H9 (cell line): ENCODE data around the gene NOTCH1. TPM values are rescaled to one million over a fixed set of nuclear protein-coding genes. Genes with fewer than 3 reads are reported as not detected.

Experiments
- DNase-seq: peaks from one replicate; pipeline ENCODE4 v3.0.0-alpha.2; 2017
- H2AFZ ChIP-seq: one replicate; pipeline ENCODE4 v1.6.1; 2013; ENCODE audit warnings: mild to moderate bottlenecking, low read length, control low read depth, moderate library complexity
- H2AK5ac ChIP-seq: 2 replicates; pipeline ENCODE4 v1.6.1; 2013; ENCODE audit warnings: low read length, control low read depth, mixed read lengths; ENCODE audit not compliant: insufficient read length
- H2BK120ac ChIP-seq: one replicate; pipeline ENCODE4 v1.6.1; 2013; ENCODE audit warnings: low read depth, mild to moderate bottlenecking, low read length, control low read depth, inconsistent platforms; ENCODE audit not compliant: poor library complexity, severe bottlenecking
- H2BK12ac ChIP-seq: 2 replicates; pipeline ENCODE4 v1.6.1; 2013; ENCODE audit warnings: low read length, control low read depth, mixed read lengths, low read depth; ENCODE audit not compliant: insufficient read length
- H2BK15ac ChIP-seq: 2 replicates; pipeline ENCODE4 v1.6.1; 2013; ENCODE audit warnings: low read depth, low read length, control low read depth
- H2BK20ac ChIP-seq: one replicate; pipeline ENCODE4 v1.6.1; 2013; ENCODE audit warnings: low read depth, mild to moderate bottlenecking, low read length, control low read depth, inconsistent platforms; ENCODE audit not compliant: poor library complexity, severe bottlenecking
- H2BK5ac ChIP-seq: 2 replicates; pipeline ENCODE4 v1.6.1; 2013; ENCODE audit warnings: low read length, control low read depth, mixed read lengths; ENCODE audit not compliant: insufficient read length
- H3K14ac ChIP-seq: 2 replicates; pipeline ENCODE4 v1.6.1; 2013; ENCODE audit warnings: low read length, control low read depth; ENCODE audit not compliant: insufficient read depth
- H3K18ac ChIP-seq: 2 replicates; pipeline ENCODE4 v1.6.1; 2013; ENCODE audit warnings: low read depth, mild to moderate bottlenecking, mixed read lengths, low read length, control low read depth; ENCODE audit not compliant: insufficient read length
- H3K23ac ChIP-seq: 2 replicates; pipeline ENCODE4 v1.6.1; 2013; ENCODE audit warnings: low read length, control low read depth, mixed read lengths, low read depth; ENCODE audit not compliant: insufficient read length
- H3K23me2 ChIP-seq: 2 replicates; pipeline ENCODE4 v1.6.1; 2013; ENCODE audit warnings: low read depth, mild to moderate bottlenecking, mixed read lengths, low read length, control low read depth; ENCODE audit not compliant: insufficient read length, poor library complexity, severe bottlenecking
- H3K27ac ChIP-seq: 2 replicates; pipeline ENCODE4 v1.5.1; 2013; ENCODE audit warnings: low read length, control low read depth, mixed read lengths, low read depth; ENCODE audit not compliant: insufficient read length
- H3K27me3 ChIP-seq: 2 replicates; pipeline ENCODE4 v1.6.1; 2013; ENCODE audit warnings: low read length, control low read depth, inconsistent platforms; ENCODE audit not compliant: insufficient read depth
- H3K4ac ChIP-seq: 2 replicates; pipeline ENCODE4 v1.6.1; 2013; ENCODE audit warnings: low read depth, mild to moderate bottlenecking, control low read depth, inconsistent platforms, low read length, moderate library complexity
- H3K4me1 ChIP-seq: 2 replicates; pipeline ENCODE4 v1.6.1; 2013; ENCODE audit warnings: low read length, control low read depth, inconsistent platforms; ENCODE audit not compliant: insufficient read depth
- H3K4me2 ChIP-seq: 2 replicates; pipeline ENCODE4 v1.6.1; 2013; ENCODE audit warnings: low read length, control low read depth, mixed read lengths; ENCODE audit not compliant: insufficient read length, insufficient read depth
- H3K56ac ChIP-seq: 2 replicates; pipeline ENCODE4 v1.6.1; 2013; ENCODE audit warnings: low read depth, mild to moderate bottlenecking, mixed read lengths, low read length, control low read depth; ENCODE audit not compliant: insufficient read length
- H3K79me1 ChIP-seq: 2 replicates; pipeline ENCODE4 v1.6.1; 2013; ENCODE audit warnings: low read depth, mild to moderate bottlenecking, moderate library complexity, low read length, control low read depth, inconsistent platforms; ENCODE audit not compliant: insufficient read depth, poor library complexity, severe bottlenecking
- H3K79me2 ChIP-seq: 2 replicates; pipeline ENCODE4 v1.6.1; 2013; ENCODE audit warnings: low read length, control low read depth, inconsistent platforms; ENCODE audit not compliant: insufficient read depth
- H3K9ac ChIP-seq: 2 replicates; pipeline ENCODE4 v1.6.1; 2013; ENCODE audit warnings: low read length, control low read depth, mixed read lengths; ENCODE audit not compliant: insufficient read length; ENCODE audit errors: extremely low read depth
- H3K9me3 ChIP-seq: one replicate; pipeline ENCODE4 v1.6.1; 2013; ENCODE audit warnings: low read depth, low read length, inconsistent platforms; ENCODE audit not compliant: control insufficient read depth
- H3T11ph ChIP-seq: one replicate; pipeline ENCODE4 v1.6.1; 2013; ENCODE audit warnings: mild to moderate bottlenecking, low read length, control low read depth, inconsistent platforms
- H4K20me1 ChIP-seq: one replicate; pipeline ENCODE4 v1.6.1; 2013; ENCODE audit not compliant: control insufficient read depth, insufficient read length, insufficient read depth
- H4K5ac ChIP-seq: 2 replicates; pipeline ENCODE4 v1.6.1; 2013; ENCODE audit warnings: low read depth, mild to moderate bottlenecking, mixed read lengths, low read length, control low read depth; ENCODE audit not compliant: insufficient read length
- H4K8ac ChIP-seq: replicated peaks from 2 replicates; pipeline ENCODE4 v1.6.1; 2013; ENCODE audit warnings: low read length, control low read depth, mixed read lengths, low read depth; ENCODE audit not compliant: insufficient read length
- H4K91ac ChIP-seq: 2 replicates; pipeline ENCODE4 v1.6.1; 2013; ENCODE audit warnings: low read depth, mild to moderate bottlenecking, moderate library complexity, mixed read lengths, low read length, control low read depth; ENCODE audit not compliant: insufficient read length
- H3K27ac Mint-ChIP-seq, 3 experiments: 2 replicates in 2 of 3; 3 replicates in 1 of 3; pipeline ENCODE4 v1.8.0; 2020 to 2021; ENCODE audit warnings: mixed read lengths in 3 of 3, mild to moderate bottlenecking in 1 of 3, moderate library complexity in 1 of 3
- H3K27me3 Mint-ChIP-seq: 2 replicates; pipeline ENCODE4 v1.8.0; 2021; ENCODE audit warnings: low read depth, mild to moderate bottlenecking, moderate library complexity, mixed read lengths
- H3K36me3 Mint-ChIP-seq, 3 experiments: 2 replicates in 2 of 3; 3 replicates in 1 of 3; pipeline ENCODE4 v1.8.0; 2020 to 2021; ENCODE audit warnings: low read depth in 3 of 3, mixed read lengths in 3 of 3; ENCODE audit not compliant: insufficient read depth in 1 of 3
- H3K4me1 Mint-ChIP-seq, 2 experiments: 2 replicates each; pipeline ENCODE4 v1.8.0; 2020; ENCODE audit warnings: mixed read lengths in 2 of 2
- H3K4me3 Mint-ChIP-seq, 2 experiments: 2 replicates in 1 of 2; 3 replicates in 1 of 2; pipeline ENCODE4 v1.8.0; 2020 to 2021; ENCODE audit warnings: mild to moderate bottlenecking in 2 of 2, mixed read lengths in 2 of 2, moderate library complexity in 1 of 2
- H3K9me3 Mint-ChIP-seq, 2 experiments: 2 replicates in 1 of 2; 3 replicates in 1 of 2; pipeline ENCODE4 v1.8.0; 2020; ENCODE audit warnings: mild to moderate bottlenecking in 2 of 2, mixed read lengths in 2 of 2, moderate library complexity in 1 of 2
- CTCF ChIP-seq: fragments of 200-600 bp; sonication (generic); conservative IDR thresholded peaks from 3 replicates; pipeline ENCODE4 v1.8.0; 2021; ENCODE audit warnings: antibody characterized with exemption, mild to moderate bottlenecking
- WGBS: extraction: QIAGEN DNeasy Blood & Tissue Kit; methylation state at CpG from one replicate; pipeline ENCODE4 v1.1.7; 2013; ENCODE audit warnings: missing lambda C conversion rate, low lambda C conversion rate, mixed read lengths; ENCODE audit not compliant: insufficient read length; ENCODE audit errors: extremely low coverage; 5-methylcytosine and 5-hydroxymethylcytosine counted together
- total RNA-seq: library from RNA; stranded (reverse); gene quantifications from 2 replicates; pipeline ENCODE4 v1.2.1, GENCODE V29; 2021

Gene NOTCH1
- total RNA-seq, 1 experiment from 2014 or later: 71.6 TPM

GRCh38 chr9:136544548-136544963 is 1.3 kb downstream of the NOTCH1 start:
- peak overlapping the region; percentile 60 for H3K4me2 ChIP-seq
- H3K4me1 ChIP-seq: no peaks in the 10 kb centered on the region
- H2BK20ac ChIP-seq: no peak overlapping the region
- H3K79me1 ChIP-seq: peaks cover 9% of the 10 kb centered on the region
- H3K9me3 ChIP-seq: no peaks in the 10 kb centered on the region
- H3K23ac ChIP-seq: no peak overlapping the region
- H2BK120ac ChIP-seq: no peak overlapping the region
- no peaks in the 10 kb centered on the region for H4K20me1 ChIP-seq
- no peak overlapping the region for H2BK12ac ChIP-seq
- no peak overlapping the region for H3K14ac ChIP-seq
- H3K4me3 Mint-ChIP-seq: peak overlapping the region; percentile 80 to 89
- H3K9ac ChIP-seq: no peak overlapping the region
- no peak overlapping the region for H2AK5ac ChIP-seq
- WGBS: no CpG with 5 or more reads among the region's 31 CpGs
- H4K8ac ChIP-seq: no peak overlapping the region
- no peak overlapping the region for H2AFZ ChIP-seq
- no peak for DNase-seq
- no peak overlapping the region for H3K4ac ChIP-seq
- no peaks in the 10 kb centered on the region; the same call in 1 of the 2 replicates for H3K27me3 Mint-ChIP-seq
- no peak overlapping the region for H2BK15ac ChIP-seq
- H3K27me3 ChIP-seq: no peaks in the 10 kb centered on the region
- no peak for TF ChIP-seq CTCF
- no peak overlapping the region for H3K56ac ChIP-seq
- peaks cover 26 to 49% of the 10 kb centered on the region in 2 experiments for H3K4me1 Mint-ChIP-seq
- no peak overlapping the region for H3K18ac ChIP-seq
- H3K79me2 ChIP-seq: peaks cover 2% of the 10 kb centered on the region; the same call in 1 of the 2 replicates
- H3K27ac ChIP-seq: no peak overlapping the region
- no peak overlapping the region for H3K27ac Mint-ChIP-seq
- H4K5ac ChIP-seq: no peak overlapping the region
- H3K36me3 Mint-ChIP-seq: peaks cover 9 to 37% (median 32%) of the 10 kb centered on the region in 3 experiments; a peak in 6 of 7 replicates
- peaks cover 10% of the 10 kb centered on the region for H3K23me2 ChIP-seq
- no peak overlapping the region for H4K91ac ChIP-seq
- H2BK5ac ChIP-seq: no peak overlapping the region
- no peaks in the 10 kb centered on the region for H3K9me3 Mint-ChIP-seq
- no peak overlapping the region for H3T11ph ChIP-seq
